ENCODE data around the gene MSANTD1.

MSANTD1 gene

GRCh38 chr4:3241898-3242524, 6.9 kb upstream of the MSANTD1 start:
- peak; percentile 40 to 82 for DNase-seq (ENCODE audit: low read depth in 2 of 2)
- no peak overlapping the region for H3K4me3 ChIP-seq (replicated peaks in 1 of 2; ENCODE audit: low read depth in 2 of 2, low read length in 2 of 2)
- no peak for TF ChIP-seq CTCF (IDR thresholded peaks at IDR 0.05; ENCODE audit: low read depth, low read length)

GRCh38 chr4:3243136-3243780, 5.7 kb upstream of the MSANTD1 start:
- no peak overlapping the region for H3K4me3 ChIP-seq (replicated peaks in 1 of 2; ENCODE audit: low read depth in 2 of 2, low read length in 2 of 2)
- TF ChIP-seq CTCF (IDR thresholded peaks at IDR 0.05; ENCODE audit: low read depth, low read length), result no peak
- DNase-seq (ENCODE audit: low read depth in 2 of 2), result no peak

GRCh38 chr4:3244002-3244401, 5.0 kb upstream of the MSANTD1 start:
- DNase-seq (ENCODE audit: low read depth in 2 of 2), result no peak
- H3K4me3 ChIP-seq (replicated peaks in 1 of 2; ENCODE audit: low read depth in 2 of 2, low read length in 2 of 2), result no peak overlapping the region
- TF ChIP-seq CTCF (IDR thresholded peaks at IDR 0.05; ENCODE audit: low read depth, low read length), result no peak

- DNase-seq (ENCODE audit: low read depth in 2 of 2), result no peak
- no peak overlapping the region for H3K4me3 ChIP-seq (replicated peaks in 1 of 2; ENCODE audit: low read depth in 2 of 2, low read length in 2 of 2)
- no peak for TF ChIP-seq CTCF (IDR thresholded peaks at IDR 0.05; ENCODE audit: low read depth, low read length)
These were observed 4.2 kb upstream of the MSANTD1 start for GRCh38 chr4:3244747-3245146.

GRCh38 chr4:3245676-3246075, 3.3 kb upstream of the MSANTD1 start:
- H3K4me3 ChIP-seq (replicated peaks in 1 of 2; ENCODE audit: low read depth in 2 of 2, low read length in 2 of 2), result no peak overlapping the region
- TF ChIP-seq CTCF (IDR thresholded peaks at IDR 0.05; ENCODE audit: low read depth, low read length), result no peak
- no peak for DNase-seq (ENCODE audit: low read depth in 2 of 2)

- DNase-seq (ENCODE audit: low read depth in 2 of 2), result no peak
- no peak overlapping the region for H3K4me3 ChIP-seq (replicated peaks in 1 of 2; ENCODE audit: low read depth in 2 of 2, low read length in 2 of 2)
- no peak for TF ChIP-seq CTCF (IDR thresholded peaks at IDR 0.05; ENCODE audit: low read depth, low read length)
These were observed 2.2 kb upstream of the MSANTD1 start for GRCh38 chr4:3246458-3247398.
